ENCODE results near the gene LY6G5C. TPM values are rescaled to one million over a fixed set of nuclear protein-coding genes. Genes with fewer than 3 reads are reported as not detected.

LY6G5C gene, protein sequence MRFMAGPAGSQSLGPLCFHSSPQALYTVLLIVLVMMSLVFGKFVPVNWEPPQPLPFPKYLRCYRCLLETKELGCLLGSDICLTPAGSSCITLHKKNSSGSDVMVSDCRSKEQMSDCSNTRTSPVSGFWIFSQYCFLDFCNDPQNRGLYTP
- total RNA-seq: 1 to 10 TPM; 3.3 to 7.9 (median 5.8) TPM
- 1 to 10 TPM; 3.3 to 4.3 (median 3.5) TPM for polyA plus RNA-seq
- long read RNA-seq, donor 1, partial matches to known transcripts: 0 of 2 reads
- long read RNA-seq, donor 1, other reads (novel, unspliced or antisense): 0 of 2 reads
- long read RNA-seq, donor 2, partial matches to known transcripts: 0 of 3 reads
- long read RNA-seq, donor 2, other reads (novel, unspliced or antisense): 0 of 3 reads

DNA sequence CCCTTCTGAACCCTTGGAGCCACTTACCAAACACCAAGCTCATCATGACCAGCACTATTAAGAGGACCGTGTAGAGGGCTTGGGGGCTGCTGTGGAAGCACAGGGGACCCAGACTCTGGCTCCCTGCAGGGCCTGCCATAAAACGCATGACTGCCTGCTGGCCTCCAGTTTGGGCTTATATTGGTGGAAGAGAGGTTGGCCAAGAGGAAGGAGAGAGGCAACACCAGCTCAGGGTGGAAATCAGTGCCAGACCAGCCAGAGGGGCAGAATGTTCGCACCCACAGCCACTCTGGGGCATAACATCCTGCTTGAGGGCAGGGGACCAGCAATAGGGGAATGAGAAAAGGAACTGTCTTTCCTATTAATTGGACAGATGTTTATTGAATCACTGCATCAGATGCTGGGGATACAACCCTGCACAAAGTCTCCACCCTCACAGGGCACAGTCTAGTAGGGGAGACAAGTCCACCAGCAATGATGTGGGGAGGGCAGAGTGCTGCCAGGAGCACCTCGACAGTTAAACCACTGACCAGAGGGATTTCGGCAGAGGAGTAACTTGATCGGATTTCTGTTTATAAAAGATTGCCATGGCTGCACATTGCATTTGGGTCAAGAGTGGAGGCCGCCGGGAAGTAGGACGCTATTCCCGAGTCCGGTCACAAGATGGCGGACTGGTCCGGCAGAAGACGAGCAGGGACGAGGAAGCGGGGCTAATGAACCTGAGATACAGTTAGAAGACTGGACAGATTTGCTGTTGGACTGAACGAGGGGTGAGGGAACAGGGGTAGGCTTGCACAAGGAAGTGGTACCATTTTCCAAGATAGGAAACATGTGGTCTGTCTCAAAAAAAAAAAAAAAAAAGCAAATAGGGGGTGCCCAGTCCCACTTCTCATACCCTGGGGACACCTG, at the start of gene LY6G5C:
Gene LY6G5C, minus strand, starts transcription at position 842 of the 909 bp plus-strand sequence. Its CDS starts 694 bp downstream, at position 148.
- H3K36me3 ChIP-seq: peaks cover 0 to 19% (median 6%) of the 10 kb centered on the region in 6 donors
- intact Hi-C loops (cut with DNase I; ENCODE audit: low total_unique reads): no loop called here
- H3K4me1 ChIP-seq: peaks cover 7 to 50% (median 29%) of the 10 kb centered on the region in 6 donors
- peak within 1 kb of the TSS in 7 of 8 donors; percentile 56 to 80 (median 69) for H3K27ac ChIP-seq
- 12 to 15% (median 14%) methylated on average over 17 of the region's 17 CpGs for WGBS, 5 donors
- TF ChIP-seq POLR2A (IDR thresholded peaks at IDR 0.05) (no peak), POLR2AphosphoS5 (IDR thresholded peaks at IDR 0.05) (peak in 2 of 3 donors; percentile 64 to 78)
- TF ChIP-seq, protein P1, sequence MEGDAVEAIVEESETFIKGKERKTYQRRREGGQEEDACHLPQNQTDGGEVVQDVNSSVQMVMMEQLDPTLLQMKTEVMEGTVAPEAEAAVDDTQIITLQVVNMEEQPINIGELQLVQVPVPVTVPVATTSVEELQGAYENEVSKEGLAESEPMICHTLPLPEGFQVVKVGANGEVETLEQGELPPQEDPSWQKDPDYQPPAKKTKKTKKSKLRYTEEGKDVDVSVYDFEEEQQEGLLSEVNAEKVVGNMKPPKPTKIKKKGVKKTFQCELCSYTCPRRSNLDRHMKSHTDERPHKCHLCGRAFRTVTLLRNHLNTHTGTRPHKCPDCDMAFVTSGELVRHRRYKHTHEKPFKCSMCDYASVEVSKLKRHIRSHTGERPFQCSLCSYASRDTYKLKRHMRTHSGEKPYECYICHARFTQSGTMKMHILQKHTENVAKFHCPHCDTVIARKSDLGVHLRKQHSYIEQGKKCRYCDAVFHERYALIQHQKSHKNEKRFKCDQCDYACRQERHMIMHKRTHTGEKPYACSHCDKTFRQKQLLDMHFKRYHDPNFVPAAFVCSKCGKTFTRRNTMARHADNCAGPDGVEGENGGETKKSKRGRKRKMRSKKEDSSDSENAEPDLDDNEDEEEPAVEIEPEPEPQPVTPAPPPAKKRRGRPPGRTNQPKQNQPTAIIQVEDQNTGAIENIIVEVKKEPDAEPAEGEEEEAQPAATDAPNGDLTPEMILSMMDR (IDR thresholded peaks at IDR 0.05 in 8 of 11, conservative IDR thresholded peaks at IDR 0.05 in 3 of 11): peak; percentile 59 to 89 (median 73)
- H3K27me3 ChIP-seq (replicated peaks in 1 of 7): no peaks in the 10 kb centered on the region
- peak within 1 kb of the TSS; percentile 40 to 70 (median 48) for H3K4me3 ChIP-seq
- peak; percentile 93 for DNase-seq
- no peaks in the 10 kb centered on the region for H3K9me3 ChIP-seq

DNA sequence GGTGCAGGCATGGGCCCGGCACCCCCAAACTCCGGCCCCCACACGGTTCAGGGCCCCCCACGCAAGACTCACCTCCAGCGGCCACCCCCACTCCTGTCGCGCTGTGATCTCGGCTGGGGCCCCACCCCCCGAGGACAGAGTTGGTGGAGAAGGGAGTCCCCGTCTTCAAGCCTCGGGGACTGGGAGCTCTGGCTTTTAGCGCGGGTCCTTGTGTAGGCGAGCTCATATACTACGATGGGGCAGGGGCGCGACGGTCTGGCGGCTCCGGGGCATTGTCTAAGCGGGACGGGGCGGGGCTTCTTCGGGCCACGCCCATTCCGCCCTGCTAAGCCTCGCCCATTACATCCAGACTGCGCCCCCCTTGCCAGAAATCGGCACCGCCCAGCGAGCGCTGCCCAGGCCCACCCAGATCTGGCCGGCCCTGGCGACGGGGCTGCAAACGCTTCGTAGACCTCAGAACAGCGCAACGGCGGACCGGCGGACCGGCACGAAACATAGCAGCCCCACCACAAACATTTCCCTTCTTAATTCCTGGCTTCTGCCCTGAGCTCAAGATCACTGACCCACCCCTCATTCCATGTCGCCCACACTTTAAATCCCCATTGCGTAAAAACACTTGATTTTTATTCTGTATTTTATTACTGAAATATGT, 49.2 kb upstream of the LY6G5C start:
- intact Hi-C loops (cut with DNase I; ENCODE audit: low total_unique reads): loop anchor here (10.0 kb wide), 2 partner anchors 65 to 95 kb away; partner anchors contain the start of genes HSPA1B and VARS1
- peak; percentile 94 for DNase-seq
- H3K36me3 ChIP-seq: peaks cover 7 to 72% (median 40%) of the 10 kb centered on the region in 6 donors
- peak overlapping the region; percentile 66 to 83 (median 79) for H3K4me3 ChIP-seq
- TF ChIP-seq POLR2A (IDR thresholded peaks at IDR 0.05) (no peak), POLR2AphosphoS5 (IDR thresholded peaks at IDR 0.05) (peak; percentile 84 to 91 (median 86))
- TF ChIP-seq, protein P1 (IDR thresholded peaks at IDR 0.05 in 8 of 11, conservative IDR thresholded peaks at IDR 0.05 in 3 of 11): peak in 2 of 11 experiments; percentile 10 to 37
- H3K9me3 ChIP-seq: no peaks in the 10 kb centered on the region
- peak overlapping the region; percentile 79 to 99 (median 94) for H3K27ac ChIP-seq
- WGBS, 5 donors: 3 to 10% (median 5%) methylated on average over 18 to 46 of the region's 46 CpGs
- H3K4me1 ChIP-seq: peaks cover 48 to 98% (median 89%) of the 10 kb centered on the region in 6 donors
- no peaks in the 10 kb centered on the region for H3K27me3 ChIP-seq (replicated peaks in 1 of 7)

DNA sequence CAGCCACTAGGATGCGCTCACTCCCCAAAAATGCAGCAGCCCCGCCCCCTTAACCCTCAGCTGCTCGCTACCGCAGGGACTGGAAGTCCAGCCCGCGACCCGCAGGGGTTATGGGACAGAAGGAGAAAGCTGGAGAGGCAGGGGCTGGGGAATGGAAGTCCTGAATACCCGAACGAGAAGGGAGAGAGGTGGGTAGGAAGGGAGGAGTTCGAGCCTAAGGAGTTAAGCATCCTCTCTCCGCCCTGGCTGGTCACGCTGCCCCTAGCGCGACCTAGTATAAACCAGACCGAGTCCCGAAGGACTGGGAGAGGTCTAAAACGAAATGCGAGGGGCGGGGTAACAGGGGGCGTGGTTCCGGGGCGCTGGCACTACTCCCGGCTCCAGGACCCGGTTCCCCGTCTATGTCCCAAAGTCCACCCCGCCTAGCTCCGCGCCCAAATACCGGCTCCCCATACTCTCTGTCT, 48.7 kb upstream of the LY6G5C start:
- DNase-seq: peak; percentile 96
- Histone ChIP-seq H3K9me3 (no peaks in the 10 kb centered on the region), H3K27ac (peak overlapping the region; percentile 79 to 99 (median 94)), H3K4me3 (peak overlapping the region; percentile 66 to 83 (median 79)), H3K27me3 (replicated peaks in 1 of 7) (no peaks in the 10 kb centered on the region), H3K36me3 (peaks cover 7 to 75% (median 40%) of the 10 kb centered on the region in 6 donors), H3K4me1 (peaks cover 45 to 92% (median 85%) of the 10 kb centered on the region in 6 donors)
- 0 to 1% (median 0%) methylated on average over 20 to 29 of the region's 29 CpGs for WGBS, 5 donors
- intact Hi-C loops (cut with DNase I; ENCODE audit: low total_unique reads): no loop called here
- TF ChIP-seq, protein P1 (IDR thresholded peaks at IDR 0.05 in 8 of 11, conservative IDR thresholded peaks at IDR 0.05 in 3 of 11): peak in 6 of 11 experiments; percentile 74 to 94 (median 84)
- TF ChIP-seq POLR2A (IDR thresholded peaks at IDR 0.05): peak in 2 of 3 donors; percentile 9 to 18
- TF ChIP-seq POLR2AphosphoS5 (IDR thresholded peaks at IDR 0.05): peak in 2 of 3 donors; percentile 74 to 84

Measured in spleen (tissue), 13 donors.